ENCODE results near the gene EMC8. TPM values are rescaled to one million over a fixed set of nuclear protein-coding genes. Genes with fewer than 3 reads are reported as not detected.

The EMC8 gene
- total RNA-seq, 3 donors from 2014 or later, result 18.1 to 30.8 (median 30.7) TPM

GRCh38 chr16:85835227-85835751 lies 35.9 kb upstream of the EMC8 start:
- no peak overlapping the region for H3K27ac ChIP-seq
- H3K4me1 ChIP-seq, result no peaks in the 10 kb centered on the region
- peaks cover 0 to 68% of the 10 kb centered on the region in 2 donors for H3K27me3 ChIP-seq
- H3K9me3 ChIP-seq, result no peaks in the 10 kb centered on the region
- no peak overlapping the region for H3K4me3 ChIP-seq
- no peak for DNase-seq (ENCODE audit: low spot score in 2 of 2)
- no peaks in the 10 kb centered on the region for H3K36me3 ChIP-seq
- intact Hi-C loops (cut with DNase I; ENCODE audit: low total_unique reads), result no loop called here
- TF ChIP-seq CTCF (IDR thresholded peaks at IDR 0.05) (no peak), POLR2A (IDR thresholded peaks at IDR 0.05) (no peak), POLR2AphosphoS5 (IDR thresholded peaks at IDR 0.05) (no peak)

- no peak overlapping the region for H3K4me3 ChIP-seq
- intact Hi-C loops (cut with DNase I; ENCODE audit: low total_unique reads), result no loop called here
- H3K27me3 ChIP-seq, result peaks cover 0 to 74% of the 10 kb centered on the region in 2 donors
- H3K27ac ChIP-seq, result no peak overlapping the region
- TF ChIP-seq POLR2AphosphoS5 (IDR thresholded peaks at IDR 0.05), result no peak
- no peak for TF ChIP-seq CTCF (IDR thresholded peaks at IDR 0.05)
- no peak for TF ChIP-seq POLR2A (IDR thresholded peaks at IDR 0.05)
- no peaks in the 10 kb centered on the region for H3K4me1 ChIP-seq
- no peaks in the 10 kb centered on the region for H3K9me3 ChIP-seq
- no peaks in the 10 kb centered on the region for H3K36me3 ChIP-seq
- no peak for DNase-seq (ENCODE audit: low spot score in 2 of 2)
Observed at GRCh38 chr16:85834741-85835140, 35.4 kb upstream of the EMC8 start.

- Histone ChIP-seq H3K27me3 (peaks cover 0 to 72% of the 10 kb centered on the region in 2 donors), H3K9me3 (no peaks in the 10 kb centered on the region), H3K36me3 (no peaks in the 10 kb centered on the region), H3K4me1 (no peaks in the 10 kb centered on the region), H3K27ac (no peak overlapping the region), H3K4me3 (no peak overlapping the region)
- no peak for DNase-seq (ENCODE audit: low spot score in 2 of 2)
- no peak for TF ChIP-seq POLR2AphosphoS5 (IDR thresholded peaks at IDR 0.05)
- no peak for TF ChIP-seq POLR2A (IDR thresholded peaks at IDR 0.05)
- intact Hi-C loops (cut with DNase I; ENCODE audit: low total_unique reads), result no loop called here
Observed at GRCh38 chr16:85833219-85833920, 34.0 kb upstream of the EMC8 start.

GRCh38 chr16:85832570-85833218 lies 33.4 kb upstream of the EMC8 start:
- no peak for DNase-seq (ENCODE audit: low spot score in 2 of 2)
- intact Hi-C loops (cut with DNase I; ENCODE audit: low total_unique reads), result no loop called here
- H3K27me3 ChIP-seq, result peaks cover 0 to 68% of the 10 kb centered on the region in 2 donors

GRCh38 chr16:85830821-85831220 lies 31.5 kb upstream of the EMC8 start:
- TF ChIP-seq CTCF (IDR thresholded peaks at IDR 0.05) (no peak), POLR2AphosphoS5 (IDR thresholded peaks at IDR 0.05) (no peak), POLR2A (IDR thresholded peaks at IDR 0.05) (no peak)
- peaks cover 0 to 50% of the 10 kb centered on the region in 2 donors for H3K27me3 ChIP-seq
- H3K27ac ChIP-seq, result no peak overlapping the region
- no peaks in the 10 kb centered on the region for H3K4me1 ChIP-seq
- DNase-seq (ENCODE audit: low spot score in 2 of 2), result no peak
- no peaks in the 10 kb centered on the region for H3K36me3 ChIP-seq
- intact Hi-C loops (cut with DNase I; ENCODE audit: low total_unique reads), result no loop called here
- no peaks in the 10 kb centered on the region for H3K9me3 ChIP-seq
- no peak overlapping the region for H3K4me3 ChIP-seq

More at GRCh38 chr16:85832570-85833218, 33.4 kb upstream of the EMC8 start:
- Histone ChIP-seq H3K27ac (no peak overlapping the region), H3K4me1 (no peaks in the 10 kb centered on the region), H3K36me3 (no peaks in the 10 kb centered on the region), H3K9me3 (no peaks in the 10 kb centered on the region), H3K4me3 (no peak overlapping the region)
- TF ChIP-seq POLR2AphosphoS5 (IDR thresholded peaks at IDR 0.05), result no peak
- no peak for TF ChIP-seq POLR2A (IDR thresholded peaks at IDR 0.05)
- no peak for TF ChIP-seq CTCF (IDR thresholded peaks at IDR 0.05)

Measured in breast epithelium (tissue), 4 donors.